SK-N-SH treated with all-trans-retinoic acid at 6 μM for 48 hours (cell line): ENCODE results near the gene SLX9.

Source experiments
- CREB5 ChIP-seq: fragments of 250-450 bp; sonication (Bioruptor Pico); IDR thresholded peaks from 2 replicates; pipeline ENCODE4 v1.5.1; 2020; ENCODE audit warnings: low read depth, mild to moderate bottlenecking, moderate library complexity
- PPARA ChIP-seq: fragments of 250-450 bp; sonication (Bioruptor Pico); IDR thresholded peaks from 2 replicates; pipeline ENCODE4 v1.5.0; 2020; ENCODE audit warnings: mild to moderate bottlenecking, borderline replicate concordance
- RARB ChIP-seq: fragments of 250-450 bp; sonication (Bioruptor Pico); IDR thresholded peaks from 2 replicates; pipeline ENCODE4 v1.8.0; 2021; ENCODE audit warnings: mild to moderate bottlenecking, moderate library complexity
- ZC3H10 ChIP-seq: fragments of 250-450 bp; sonication (Bioruptor Pico); IDR thresholded peaks from 2 replicates; pipeline ENCODE4 v1.5.1; 2021; ENCODE audit warnings: mild to moderate bottlenecking, moderate library complexity
- ZFP30 ChIP-seq: fragments of 450-650 bp; formaldehyde crosslinking; IDR thresholded peaks from 2 replicates; pipeline ENCODE4 v1.5.0; 2022; ENCODE audit warnings: mild to moderate bottlenecking, moderate library complexity
- ZNF8 ChIP-seq: fragments of 450-650 bp; formaldehyde crosslinking; IDR thresholded peaks from 2 replicates; pipeline ENCODE4 v1.5.0; 2020; ENCODE audit warnings: mild to moderate bottlenecking, moderate library complexity
- TF ChIP-seq, protein P1 (sequence below): fragments of 250-450 bp; sonication (Bioruptor Pico); IDR thresholded peaks from 2 replicates; pipeline ENCODE4 v1.8.0; 2020; ENCODE audit warnings: mild to moderate bottlenecking, moderate library complexity, borderline replicate concordance
- TF ChIP-seq, protein P2 (sequence below): fragments of 250-450 bp; sonication (Bioruptor Pico); IDR thresholded peaks from 2 replicates; pipeline ENCODE4 v1.8.0; 2021; ENCODE audit warnings: low read depth, mild to moderate bottlenecking, moderate library complexity, borderline replicate concordance

DNA sequence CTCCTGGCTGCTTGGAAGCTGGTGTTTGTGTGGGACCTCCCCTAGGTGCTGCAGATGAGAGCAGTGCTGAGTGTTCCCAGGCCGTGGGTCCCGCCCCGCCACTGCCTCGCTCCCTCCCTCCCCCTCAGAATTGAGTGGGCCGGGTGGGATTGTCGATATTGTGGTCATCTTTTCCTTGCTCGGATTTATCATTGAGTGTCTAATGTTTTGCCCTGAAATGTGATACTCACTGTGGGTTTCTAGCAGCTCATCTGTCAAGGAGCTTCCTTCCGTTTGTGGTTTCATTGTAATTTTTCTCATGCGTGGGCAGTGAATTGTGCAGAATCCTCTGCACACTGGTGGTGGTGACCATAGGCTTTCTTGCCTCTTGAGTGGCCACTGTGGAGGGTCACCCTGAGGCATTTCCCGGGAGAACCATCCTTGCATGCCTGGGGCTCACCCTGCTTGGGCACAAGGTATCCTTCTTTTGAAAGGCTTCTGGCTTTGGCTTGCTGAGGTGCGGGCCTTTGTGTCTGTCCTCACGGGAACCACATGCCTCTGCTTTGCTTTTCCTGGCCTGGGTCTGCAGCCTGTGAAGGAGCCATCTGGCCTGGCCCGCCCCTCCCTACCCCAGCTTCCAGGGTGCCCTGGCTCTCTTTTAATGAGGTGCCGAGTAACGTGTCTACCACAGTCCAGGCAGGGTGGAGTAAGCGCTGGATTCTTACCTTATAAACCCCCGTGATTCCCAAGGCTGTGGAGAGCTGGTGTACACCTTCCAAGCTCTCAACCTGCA lies 25.6 kb downstream of the SLX9 start:
- TF ChIP-seq ZC3H10 (CRISPR knock-in tag), result no peak
- no peak for TF ChIP-seq ZNF8 (CRISPR knock-in tag)
- TF ChIP-seq, protein P1, sequence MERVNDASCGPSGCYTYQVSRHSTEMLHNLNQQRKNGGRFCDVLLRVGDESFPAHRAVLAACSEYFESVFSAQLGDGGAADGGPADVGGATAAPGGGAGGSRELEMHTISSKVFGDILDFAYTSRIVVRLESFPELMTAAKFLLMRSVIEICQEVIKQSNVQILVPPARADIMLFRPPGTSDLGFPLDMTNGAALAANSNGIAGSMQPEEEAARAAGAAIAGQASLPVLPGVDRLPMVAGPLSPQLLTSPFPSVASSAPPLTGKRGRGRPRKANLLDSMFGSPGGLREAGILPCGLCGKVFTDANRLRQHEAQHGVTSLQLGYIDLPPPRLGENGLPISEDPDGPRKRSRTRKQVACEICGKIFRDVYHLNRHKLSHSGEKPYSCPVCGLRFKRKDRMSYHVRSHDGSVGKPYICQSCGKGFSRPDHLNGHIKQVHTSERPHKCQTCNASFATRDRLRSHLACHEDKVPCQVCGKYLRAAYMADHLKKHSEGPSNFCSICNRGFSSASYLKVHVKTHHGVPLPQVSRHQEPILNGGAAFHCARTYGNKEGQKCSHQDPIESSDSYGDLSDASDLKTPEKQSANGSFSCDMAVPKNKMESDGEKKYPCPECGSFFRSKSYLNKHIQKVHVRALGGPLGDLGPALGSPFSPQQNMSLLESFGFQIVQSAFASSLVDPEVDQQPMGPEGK, result no peak
- no peak for TF ChIP-seq PPARA (CRISPR knock-in tag)
- TF ChIP-seq CREB5, result no peak
- TF ChIP-seq RARB (CRISPR knock-in tag), result no peak
- TF ChIP-seq ZFP30, result no peak
- TF ChIP-seq, protein P2, sequence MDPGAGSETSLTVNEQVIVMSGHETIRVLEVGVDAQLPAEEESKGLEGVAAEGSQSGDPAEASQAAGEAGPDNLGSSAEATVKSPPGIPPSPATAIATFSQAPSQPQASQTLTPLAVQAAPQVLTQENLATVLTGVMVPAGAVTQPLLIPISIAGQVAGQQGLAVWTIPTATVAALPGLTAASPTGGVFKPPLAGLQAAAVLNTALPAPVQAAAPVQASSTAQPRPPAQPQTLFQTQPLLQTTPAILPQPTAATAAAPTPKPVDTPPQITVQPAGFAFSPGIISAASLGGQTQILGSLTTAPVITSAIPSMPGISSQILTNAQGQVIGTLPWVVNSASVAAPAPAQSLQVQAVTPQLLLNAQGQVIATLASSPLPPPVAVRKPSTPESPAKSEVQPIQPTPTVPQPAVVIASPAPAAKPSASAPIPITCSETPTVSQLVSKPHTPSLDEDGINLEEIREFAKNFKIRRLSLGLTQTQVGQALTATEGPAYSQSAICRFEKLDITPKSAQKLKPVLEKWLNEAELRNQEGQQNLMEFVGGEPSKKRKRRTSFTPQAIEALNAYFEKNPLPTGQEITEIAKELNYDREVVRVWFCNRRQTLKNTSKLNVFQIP, result no peak
